ENCODE measurements around the gene B9D2.

- TF ChIP-seq CTCF (IDR thresholded peaks at IDR 0.05) (no peak), POLR2A (IDR thresholded peaks at IDR 0.05) (no peak)
Observed at GRCh38 chr19:41352279-41352608, 11.7 kb downstream of the B9D2 start.
